Stimulated activated CD4-positive, alpha-beta T cell treated with anti-CD3 and anti-CD28 coated beads, Interleukin-4, amount 100 ng/mL, for 24 hours (primary cell): ENCODE measurements around the gene CD82.

ENCODE experiments used
- DNase-seq: peaks from one replicate; pipeline ENCODE4 v3.0.0-alpha.2; 2020

The CD82 gene

GRCh38 chr11:44602891-44603310, 37.4 kb downstream of the CD82 start:
- DNase-seq, result no peak

- DNase-seq, result no peak
Observed at GRCh38 chr11:44604171-44604581, 38.7 kb downstream of the CD82 start.

- no peak for DNase-seq
Observed at GRCh38 chr11:44605068-44605708, 39.7 kb downstream of the CD82 start.

DNA sequence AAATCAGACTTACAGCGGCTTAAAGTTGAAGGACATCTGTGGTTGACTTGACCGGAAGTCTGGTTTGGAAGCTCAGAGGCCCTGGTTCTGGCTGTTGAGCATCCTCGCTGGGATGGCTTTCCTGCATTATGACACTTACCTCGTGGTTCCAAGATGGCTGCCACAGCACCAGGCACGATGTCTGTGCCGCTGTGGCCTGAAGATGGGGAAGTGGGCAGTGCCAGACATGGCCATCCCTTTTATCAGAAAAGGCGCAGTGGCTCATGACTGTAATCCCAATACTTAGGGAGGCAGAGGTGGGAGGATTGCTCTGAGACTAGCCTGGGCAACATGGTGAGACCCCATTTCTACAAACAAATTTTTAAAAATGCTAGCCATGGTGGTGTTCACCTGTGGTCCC, 40.5 kb downstream of the CD82 start:
- DNase-seq, result no peak

DNA sequence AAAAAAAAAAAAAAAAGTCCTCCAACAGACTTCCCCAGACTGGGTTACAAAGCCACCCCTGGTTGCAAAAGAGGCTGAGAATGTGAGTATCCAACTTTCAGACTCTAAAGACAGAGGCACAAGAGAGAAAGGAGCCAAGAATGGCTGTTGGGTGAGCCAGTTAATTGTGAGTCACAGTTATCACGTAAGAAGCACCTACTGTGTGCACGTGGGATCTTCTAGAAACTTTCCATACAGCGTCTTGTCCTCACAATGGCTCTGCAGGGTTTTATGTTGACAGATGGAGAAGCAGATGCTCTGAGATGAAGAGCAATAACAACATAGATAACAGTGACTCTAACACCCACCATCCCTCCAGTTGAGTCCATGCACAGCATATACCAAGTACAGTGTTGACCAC, 41.0 kb downstream of the CD82 start:
- no peak for DNase-seq

DNA sequence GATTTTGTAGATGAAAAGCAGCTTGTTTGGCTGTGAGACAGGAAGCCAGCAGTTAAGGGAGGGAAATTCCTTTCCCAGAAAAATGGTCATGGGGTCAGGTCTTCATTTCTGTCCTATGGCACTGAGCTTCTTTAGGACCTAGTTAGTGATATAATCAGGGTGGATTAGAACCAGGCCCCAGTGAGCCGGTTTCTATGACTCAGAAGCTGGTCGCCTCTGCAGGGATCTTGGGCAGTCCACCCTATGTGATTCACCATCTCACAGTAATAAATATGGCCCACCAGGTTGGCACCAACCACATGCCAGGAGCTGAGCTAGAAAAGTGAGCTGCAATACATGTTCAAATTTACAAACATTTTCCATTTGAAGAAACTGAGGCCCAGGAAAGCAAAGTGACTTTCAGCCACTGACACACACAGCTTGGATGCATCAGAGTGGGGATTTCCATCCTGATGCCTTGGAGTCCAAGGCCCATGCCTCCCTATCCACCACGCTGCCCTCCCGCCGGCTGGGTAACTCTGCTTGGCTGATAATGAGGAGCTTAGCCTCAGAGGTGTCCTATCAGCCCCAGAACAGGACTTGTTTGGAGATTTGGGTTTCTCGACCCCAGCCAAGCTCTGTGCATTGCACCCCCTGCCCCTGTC, 42.0 kb downstream of the CD82 start:
- DNase-seq, result no peak

DNA sequence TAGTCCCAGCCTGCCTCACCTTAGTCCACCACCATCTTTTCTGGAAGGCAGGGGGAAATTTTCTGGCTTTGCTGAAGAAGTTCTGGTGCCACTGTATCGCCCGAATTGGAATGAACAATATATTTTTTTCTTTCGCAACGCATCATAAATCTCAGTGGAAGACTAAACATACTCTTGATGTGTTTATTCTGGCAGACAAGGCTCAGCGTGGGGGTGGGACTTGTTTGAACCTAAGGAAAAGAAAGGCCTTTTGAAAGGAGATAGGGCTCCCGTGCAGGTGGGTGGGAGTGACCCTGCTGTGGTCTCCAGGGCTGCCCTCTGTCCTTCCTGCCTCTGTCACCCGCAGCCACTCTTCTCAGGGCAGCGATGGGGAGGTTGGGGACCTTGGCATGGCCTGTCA, 42.5 kb downstream of the CD82 start:
- no peak for DNase-seq

GRCh38 chr11:44608651-44608990, 43.2 kb downstream of the CD82 start:
- DNase-seq, result no peak

DNA sequence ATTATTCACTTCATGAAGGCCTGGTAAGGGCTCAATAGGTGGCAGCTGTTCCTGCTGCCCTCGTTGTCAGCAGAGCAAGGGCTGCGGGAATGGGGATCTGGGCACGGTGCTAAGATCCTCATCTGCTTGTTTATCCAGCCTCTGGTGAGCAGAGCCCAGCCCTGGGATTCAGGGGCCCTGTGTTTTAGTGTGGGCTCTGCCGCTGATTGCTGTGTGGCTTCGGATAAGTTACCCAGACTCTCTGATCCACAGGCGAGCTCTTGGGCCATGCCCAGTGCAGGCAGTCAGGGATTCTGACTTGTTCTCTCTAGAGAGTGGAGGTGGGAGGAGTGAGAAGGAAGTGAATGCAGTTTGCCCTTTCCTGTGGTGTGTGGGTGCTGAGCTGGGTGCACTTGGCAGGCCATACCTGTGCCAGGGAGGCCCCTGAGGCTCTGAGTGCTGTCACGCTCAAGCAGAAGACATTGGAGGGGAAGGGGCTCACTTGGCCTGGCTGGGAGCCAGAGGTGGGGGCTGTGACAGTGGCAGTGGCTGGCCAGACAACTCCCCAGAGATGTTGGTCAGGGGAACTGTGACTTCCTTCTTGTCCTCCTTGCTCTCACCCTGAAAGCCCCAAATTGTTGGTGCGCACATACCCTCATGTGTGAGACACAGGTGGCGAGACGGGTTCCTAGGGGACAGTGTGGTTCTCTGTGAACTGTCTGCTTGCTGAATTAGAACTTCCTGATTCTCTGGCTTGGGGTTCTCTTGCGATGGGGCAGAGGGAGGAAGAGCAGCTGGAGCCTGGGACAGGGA, 43.7 kb downstream of the CD82 start:
- DNase-seq, result no peak

GRCh38 chr11:44609783-44610155, 44.3 kb downstream of the CD82 start:
- DNase-seq, result no peak

DNA sequence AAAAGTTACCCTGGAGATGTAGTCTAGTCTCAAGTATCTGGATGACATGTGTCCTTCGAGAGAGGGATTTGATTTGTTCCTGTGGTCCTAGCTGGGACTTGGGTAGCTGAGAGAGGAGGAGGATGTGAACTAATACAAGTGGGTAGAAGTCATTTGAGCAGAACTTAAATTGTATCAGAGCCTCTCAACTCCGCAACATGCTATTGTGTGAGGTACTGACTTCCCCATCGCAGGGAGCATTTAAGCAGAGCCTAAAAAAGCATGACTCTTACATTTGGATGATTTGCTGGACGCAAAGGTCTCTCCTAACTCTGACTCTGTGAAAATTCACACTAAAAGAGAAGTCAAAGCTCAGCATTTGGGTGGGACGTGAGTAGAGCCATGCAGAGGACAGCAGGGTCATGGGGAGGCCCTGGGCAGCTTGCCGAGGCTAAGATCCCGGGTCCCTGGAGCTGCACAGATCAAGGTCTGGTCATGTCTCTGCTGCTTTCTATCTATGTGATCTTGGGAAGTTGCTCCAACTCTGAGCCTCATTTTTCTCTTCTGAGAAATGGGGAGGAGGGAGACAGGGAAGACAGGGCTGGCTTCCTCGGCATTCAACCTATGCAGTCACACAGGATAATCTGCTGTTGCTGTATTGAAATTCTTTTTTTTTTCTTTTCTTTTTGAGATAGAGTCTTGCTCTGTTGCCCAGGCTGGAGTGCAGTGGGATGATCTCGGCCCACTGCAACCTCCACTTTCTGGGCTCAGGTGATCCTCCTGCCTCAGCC, 44.9 kb downstream of the CD82 start:
- no peak for DNase-seq

- no peak for DNase-seq
Observed at GRCh38 chr11:44611088-44611487, 45.6 kb downstream of the CD82 start.

- peak; percentile 70 for DNase-seq
Observed at GRCh38 chr11:44611687-44612434, 46.4 kb downstream of the CD82 start.

DNA sequence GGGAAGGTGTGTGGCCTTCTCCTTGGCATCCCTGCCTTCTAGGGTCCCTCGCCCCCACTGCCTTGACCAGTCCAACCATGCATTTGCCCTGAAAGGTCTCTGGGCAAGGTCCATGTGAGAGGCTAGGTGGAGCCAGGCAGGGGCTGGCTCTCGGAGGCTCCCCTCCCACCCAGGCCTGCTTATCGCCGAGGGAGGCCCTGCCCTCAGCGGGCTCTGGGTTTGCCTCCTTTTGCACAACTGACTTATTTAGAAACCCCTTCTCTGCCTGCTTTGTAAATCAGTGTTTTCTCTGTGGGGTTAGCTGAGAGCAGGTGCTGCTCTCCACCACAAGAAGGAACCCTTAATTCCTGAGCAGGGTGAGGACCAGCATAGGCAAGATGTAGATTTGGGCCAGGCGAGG, 47.7 kb downstream of the CD82 start:
- DNase-seq, result no peak

DNA sequence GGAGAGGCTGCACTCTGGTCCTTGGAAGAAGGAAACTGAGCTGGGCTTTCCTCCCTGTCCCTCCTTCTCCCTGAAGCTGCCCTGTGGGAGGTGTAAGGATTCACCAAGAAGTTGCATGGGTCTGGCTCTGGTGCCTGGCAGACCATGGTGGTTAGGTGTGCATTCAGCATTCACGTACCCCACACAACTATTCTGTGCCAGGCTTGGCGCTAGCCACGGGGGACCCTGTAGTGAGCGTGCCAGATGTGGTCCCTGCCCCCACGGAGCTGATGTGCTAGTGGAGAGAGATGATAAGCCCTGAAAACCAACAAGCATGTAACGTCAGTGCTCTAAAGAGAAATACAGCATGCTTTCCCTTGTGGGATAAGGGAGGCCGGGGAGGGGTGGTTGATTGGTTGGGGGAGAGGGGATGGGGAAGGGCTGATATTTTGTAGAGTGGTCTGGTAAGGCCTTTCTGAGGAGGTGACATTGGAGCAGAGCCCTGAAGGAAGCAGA, 48.9 kb downstream of the CD82 start:
- DNase-seq, result no peak

DNA sequence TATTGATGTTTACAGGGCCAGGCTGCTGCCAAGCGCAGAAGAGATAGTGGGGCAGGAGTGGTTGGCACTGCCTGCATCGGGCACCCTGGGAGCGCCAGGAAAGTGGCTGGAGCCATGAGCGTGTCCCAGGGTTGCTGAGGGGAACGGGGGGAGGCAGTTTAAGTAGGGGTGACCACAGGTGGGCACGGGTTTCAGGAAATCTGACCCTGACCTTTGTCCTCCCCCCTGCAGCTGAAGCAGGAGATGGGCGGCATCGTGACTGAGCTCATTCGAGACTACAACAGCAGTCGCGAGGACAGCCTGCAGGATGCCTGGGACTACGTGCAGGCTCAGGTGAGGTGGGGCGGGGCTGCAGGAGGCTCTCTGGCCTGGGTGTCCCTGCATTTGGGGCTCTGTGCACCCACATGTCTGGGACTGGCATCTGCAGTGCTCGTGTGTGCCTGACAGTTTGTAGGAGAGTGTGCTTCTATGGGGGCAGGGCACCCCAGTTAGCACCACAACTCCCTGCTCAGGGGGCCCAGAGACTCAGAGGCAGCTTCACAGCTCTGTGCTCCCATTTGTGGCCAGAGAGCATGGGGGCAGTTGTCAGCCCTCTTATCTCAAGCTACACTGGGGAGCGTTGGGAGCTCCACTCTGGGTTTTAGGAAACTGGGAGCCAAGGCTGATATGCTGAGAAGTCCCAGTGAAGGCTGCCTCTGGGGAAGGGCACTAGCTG, 49.7 kb downstream of the CD82 start:
- no peak for DNase-seq

- DNase-seq, result no peak
Observed at GRCh38 chr11:44615913-44616791, 50.7 kb downstream of the CD82 start.

- DNase-seq, result no peak
Observed at GRCh38 chr11:44617671-44618461, 52.4 kb downstream of the CD82 start.

- peak; percentile 3 for DNase-seq
Observed at GRCh38 chr11:44618561-44619425, 53.3 kb downstream of the CD82 start.
